GM12873 (cell line): ENCODE data around the gene PIK3CD.

Source experiments
- CTCF ChIP-seq: IDR thresholded peaks from 2 replicates; pipeline ENCODE4 v1.5.1; 2012; ENCODE audit warnings: low read depth, mild to moderate bottlenecking, moderate library complexity, low read length, control low read depth; ENCODE audit not compliant: insufficient read depth; ENCODE audit errors: missing control alignments

PIK3CD gene

DNA sequence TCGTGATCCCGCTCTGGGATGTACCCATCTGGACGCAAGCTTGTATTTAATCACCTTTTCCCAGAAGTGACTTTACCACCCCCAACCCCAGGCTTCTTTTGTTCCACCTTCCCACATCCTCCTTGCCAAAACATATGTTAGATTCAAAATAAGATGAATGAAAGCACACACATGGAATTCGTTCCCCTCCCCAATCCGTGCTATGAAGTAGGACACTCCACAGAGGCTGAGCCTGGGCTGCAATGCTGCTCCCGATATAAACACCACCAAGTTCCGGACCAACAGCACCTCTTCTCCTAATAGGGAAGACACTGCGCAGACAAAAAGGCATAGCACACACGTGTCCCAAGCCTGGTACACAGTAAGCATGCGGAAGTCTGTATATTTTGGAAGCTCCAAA is 86.1 kb downstream of the PIK3CD start:
- TF ChIP-seq CTCF = no peak

DNA sequence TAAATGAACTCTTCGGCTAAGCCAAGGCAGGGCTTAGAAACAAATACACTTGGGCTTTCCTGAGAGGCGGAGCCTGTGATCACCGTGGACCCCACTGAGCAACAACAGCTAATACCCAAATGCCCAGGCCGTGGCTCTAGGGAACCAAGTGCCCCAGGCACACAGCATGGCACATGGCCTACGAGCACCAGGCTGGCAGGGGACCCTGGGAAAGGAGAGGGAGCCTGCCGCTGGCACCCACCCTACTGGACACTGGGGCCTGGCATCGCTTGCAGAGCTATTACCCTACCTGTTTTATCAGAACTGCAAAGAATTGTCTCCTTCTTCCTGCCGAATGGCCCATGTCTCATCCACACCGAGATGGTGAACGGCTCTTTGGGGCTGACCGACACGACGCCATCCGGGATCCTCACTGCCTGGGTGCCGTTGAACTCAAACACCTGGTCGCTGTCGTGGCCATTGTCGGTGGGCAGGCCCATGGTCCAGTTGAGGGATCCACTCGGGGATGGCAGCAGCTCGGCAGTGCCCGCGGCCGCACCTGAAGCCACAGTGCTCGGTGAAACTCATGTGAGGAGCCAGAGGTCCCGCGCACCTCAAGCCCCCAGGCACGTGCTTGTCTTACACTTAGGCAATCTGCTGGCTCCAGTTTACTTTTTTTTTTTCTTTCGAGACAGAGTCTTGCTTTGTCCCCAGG is 92.7 kb downstream of the PIK3CD start:
- no peak for TF ChIP-seq CTCF

DNA sequence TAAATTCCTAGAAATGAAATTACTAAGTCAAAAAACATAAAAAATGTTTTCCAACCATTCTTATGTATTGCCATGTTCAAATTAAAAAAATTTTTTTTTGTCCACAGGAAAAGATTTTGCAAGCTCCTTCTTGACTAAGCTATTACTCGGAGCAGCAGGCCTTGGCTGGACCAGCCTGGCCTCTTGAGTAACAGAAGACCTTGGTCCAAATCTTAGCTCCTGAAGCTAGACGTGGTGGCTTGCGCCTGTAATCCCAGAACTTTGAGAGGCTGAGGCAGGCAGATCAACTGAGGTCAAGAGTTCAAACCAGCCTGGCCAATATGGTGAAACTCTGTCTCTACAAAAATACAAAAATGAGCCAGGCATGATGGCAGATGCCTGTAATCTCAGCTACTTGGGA is 94.7 kb downstream of the PIK3CD start:
- TF ChIP-seq CTCF = no peak

DNA sequence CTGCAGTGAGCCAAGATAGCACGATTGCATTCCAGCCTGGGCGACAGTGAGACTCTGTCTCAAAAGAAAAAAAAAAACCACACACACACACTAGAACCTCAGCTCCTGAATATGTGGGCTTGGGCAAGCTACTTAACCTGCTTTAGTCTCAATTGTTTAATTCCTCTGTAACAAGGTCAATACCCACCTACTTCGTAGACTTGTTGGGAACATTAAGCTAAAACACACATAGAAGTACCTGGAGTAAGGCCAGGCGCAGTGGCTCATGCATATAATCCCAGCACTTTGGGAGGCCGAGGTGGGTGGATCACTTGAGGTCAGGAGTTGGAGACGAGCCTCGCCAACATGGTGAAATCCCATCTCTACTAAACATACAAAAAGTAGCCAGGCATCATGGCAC is 95.1 kb downstream of the PIK3CD start:
- no peak for TF ChIP-seq CTCF

DNA sequence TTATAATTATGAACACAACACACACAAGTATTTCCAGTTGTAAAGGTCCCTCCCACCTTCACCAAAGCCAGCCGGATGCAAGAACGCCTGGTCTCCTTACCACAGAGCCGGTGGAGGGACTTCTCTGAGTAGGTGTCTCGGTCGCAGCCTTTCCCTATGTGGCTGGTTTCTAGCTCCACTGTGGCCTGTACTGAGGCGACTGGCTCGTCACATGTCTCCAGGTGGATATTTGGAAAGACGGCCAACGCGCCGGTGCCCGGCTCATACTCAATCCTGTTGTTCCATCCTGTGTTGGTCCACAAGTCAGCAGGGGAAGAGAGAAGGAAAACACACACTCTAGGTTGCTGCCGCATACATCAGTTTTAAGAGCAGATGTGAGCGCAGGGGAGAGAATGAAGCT is 97.8 kb downstream of the PIK3CD start:
- TF ChIP-seq CTCF = no peak

DNA sequence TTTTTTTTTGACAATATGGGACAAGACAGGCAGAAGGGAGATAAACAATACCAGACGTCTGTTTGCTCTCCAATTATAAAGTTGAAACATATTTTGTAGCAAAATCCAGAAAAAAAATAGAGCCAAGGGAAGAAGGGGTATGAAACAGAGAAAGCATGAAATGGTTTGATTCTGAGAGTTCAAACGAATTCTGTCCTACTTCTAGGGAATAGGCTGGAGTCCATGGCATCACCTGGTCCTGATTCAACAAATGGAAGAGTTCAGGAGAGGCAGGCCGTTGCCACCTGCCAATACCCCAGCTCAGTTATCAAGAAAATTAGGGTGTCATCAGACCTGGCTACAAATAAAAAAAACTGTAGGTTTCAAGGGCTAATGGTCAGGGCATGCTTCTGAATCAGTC is 100.4 kb downstream of the PIK3CD start:
- no peak for TF ChIP-seq CTCF

DNA sequence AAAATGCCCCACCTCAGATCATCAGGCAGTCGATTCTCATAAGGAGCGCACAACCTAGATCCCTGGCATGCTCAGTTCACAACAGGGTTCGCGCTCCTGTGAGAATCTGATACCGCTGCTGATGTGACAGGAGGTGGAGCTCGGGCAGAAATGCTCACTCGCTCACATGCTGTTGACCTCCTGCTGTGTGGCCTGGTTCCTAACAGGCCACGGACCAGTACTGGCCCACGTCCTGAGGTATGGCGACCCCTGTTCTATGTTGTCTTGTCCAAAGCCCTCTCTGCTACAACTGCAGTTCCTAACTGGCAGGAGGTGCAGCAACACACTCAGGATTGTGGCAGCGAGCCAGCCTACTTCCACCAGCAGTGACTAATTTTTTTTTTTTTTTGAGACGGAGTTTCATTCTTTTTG is 101.6 kb downstream of the PIK3CD start:
- TF ChIP-seq CTCF = no peak
